Mononuclear cell (primary cell): ENCODE results near the gene TMEM17. TPM values are rescaled to one million over a fixed set of nuclear protein-coding genes. Genes with fewer than 3 reads are reported as not detected.

Source experiments
- H3K27me3 ChIP-seq: 2 replicates; pipeline ENCODE4 v1.6.0; 2011; ENCODE audit warnings: low read length, control low read depth; ENCODE audit not compliant: insufficient read depth
- H3K4me1 ChIP-seq: 2 replicates; pipeline ENCODE4 v1.5.1; 2011; ENCODE audit warnings: mild to moderate bottlenecking, low read length, control low read depth; ENCODE audit not compliant: insufficient read depth
- H3K4me3 ChIP-seq: 2 replicates; pipeline ENCODE4 v1.5.1; 2011; ENCODE audit warnings: mild to moderate bottlenecking, low read length, moderate library complexity
- H3K9me3 ChIP-seq: 2 replicates; pipeline ENCODE4 v1.5.1; 2011; ENCODE audit warnings: low read depth, mild to moderate bottlenecking, control low read depth, low read length
- total RNA-seq: library from RNA; depleted of rRNA; stranded (reverse); fragments of >200 nt; gene quantifications from one replicate; pipeline ENCODE4 v1.2.3, GENCODE V29; 2012

The TMEM17 gene
- total RNA-seq, 1 donor: 0.21 TPM

DNA sequence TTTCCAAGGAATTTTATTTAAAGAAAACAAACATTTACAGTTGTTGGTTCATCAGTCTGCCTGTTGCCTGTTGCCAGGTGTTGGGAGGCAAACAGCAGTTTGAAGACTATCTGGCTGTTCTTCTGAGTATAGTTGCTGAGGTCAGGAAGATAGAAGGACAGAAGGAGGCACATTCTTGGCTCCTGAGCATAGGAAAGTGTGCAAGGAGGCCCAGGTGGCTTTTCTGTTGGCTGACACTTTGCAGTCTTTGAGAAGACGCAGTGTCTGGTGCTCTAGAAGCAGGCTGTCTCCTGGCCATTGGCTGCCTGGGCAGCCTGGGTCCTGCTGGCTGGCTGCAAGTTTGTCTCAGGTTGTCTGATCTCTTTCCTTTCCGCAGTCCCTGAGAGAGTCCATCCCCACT, 36.4 kb downstream of the TMEM17 start:
- no peak overlapping the region for H3K4me3 ChIP-seq
- no peaks in the 10 kb centered on the region for H3K27me3 ChIP-seq
- H3K4me1 ChIP-seq: no peaks in the 10 kb centered on the region
- no peaks in the 10 kb centered on the region for H3K9me3 ChIP-seq

DNA sequence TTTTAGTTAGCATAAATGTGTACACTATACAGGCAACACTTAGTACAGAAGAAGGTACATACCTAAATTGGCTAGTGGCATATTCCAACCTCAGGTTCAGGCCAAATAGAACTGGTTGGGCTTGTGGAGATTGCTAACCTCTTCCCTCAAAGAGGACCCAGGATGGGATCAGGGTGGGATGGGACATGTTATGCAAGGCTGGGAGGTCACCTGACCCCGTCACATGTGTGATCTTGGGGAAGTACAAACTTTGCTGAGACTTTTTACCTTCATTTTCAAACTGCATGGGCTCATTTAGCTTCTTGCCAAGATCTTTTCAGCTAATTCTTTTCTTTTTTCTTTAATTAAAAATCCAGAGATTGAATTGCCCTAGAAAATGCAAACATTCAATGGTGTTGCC, 36.9 kb downstream of the TMEM17 start:
- H3K4me1 ChIP-seq: no peaks in the 10 kb centered on the region
- no peak overlapping the region for H3K4me3 ChIP-seq
- no peaks in the 10 kb centered on the region for H3K27me3 ChIP-seq
- H3K9me3 ChIP-seq: no peaks in the 10 kb centered on the region

DNA sequence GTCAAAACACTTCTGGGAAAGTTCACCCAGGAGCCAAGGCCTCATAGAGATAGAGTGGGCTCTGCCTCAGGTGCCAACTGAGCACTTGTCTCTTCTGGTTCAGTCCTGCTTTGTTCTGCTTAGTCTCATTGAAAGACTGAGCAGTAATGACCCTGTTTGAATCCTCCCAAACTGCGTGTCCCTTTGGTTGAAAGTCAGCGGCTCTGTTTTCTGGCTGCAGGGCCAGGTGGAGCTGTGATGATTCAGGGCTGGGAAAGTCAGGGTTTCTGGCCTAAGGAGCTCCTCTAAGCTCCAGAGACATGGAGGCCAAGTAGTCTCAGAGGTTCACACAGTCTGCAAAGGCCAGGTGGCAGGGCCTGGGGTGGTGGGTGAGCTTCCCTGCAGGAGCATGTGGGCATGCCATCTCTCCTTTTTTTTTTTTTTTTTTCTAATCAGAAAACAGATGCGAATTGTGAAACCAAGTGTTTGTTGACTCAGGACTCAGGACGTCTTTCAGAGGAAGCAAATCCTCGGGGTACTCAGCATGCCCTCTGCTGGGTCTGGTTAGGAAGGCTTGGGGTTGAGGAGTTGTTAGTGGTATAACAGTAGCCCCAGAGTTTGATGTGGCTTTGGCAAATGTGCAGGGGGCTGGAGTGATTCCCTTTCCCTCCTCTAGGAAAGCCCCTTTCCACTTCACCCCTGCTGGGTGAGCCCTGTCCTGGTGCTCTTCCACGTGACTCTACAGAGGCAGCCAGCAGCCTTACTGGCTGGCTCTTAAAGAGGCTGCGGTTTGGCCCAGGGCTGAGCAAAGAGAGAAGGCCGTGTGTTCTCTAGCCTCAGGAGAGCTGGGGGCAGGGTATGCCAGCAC, 38.3 kb downstream of the TMEM17 start:
- H3K4me3 ChIP-seq: no peak overlapping the region
- no peaks in the 10 kb centered on the region for H3K4me1 ChIP-seq
- H3K9me3 ChIP-seq: no peaks in the 10 kb centered on the region
- H3K27me3 ChIP-seq: no peaks in the 10 kb centered on the region

DNA sequence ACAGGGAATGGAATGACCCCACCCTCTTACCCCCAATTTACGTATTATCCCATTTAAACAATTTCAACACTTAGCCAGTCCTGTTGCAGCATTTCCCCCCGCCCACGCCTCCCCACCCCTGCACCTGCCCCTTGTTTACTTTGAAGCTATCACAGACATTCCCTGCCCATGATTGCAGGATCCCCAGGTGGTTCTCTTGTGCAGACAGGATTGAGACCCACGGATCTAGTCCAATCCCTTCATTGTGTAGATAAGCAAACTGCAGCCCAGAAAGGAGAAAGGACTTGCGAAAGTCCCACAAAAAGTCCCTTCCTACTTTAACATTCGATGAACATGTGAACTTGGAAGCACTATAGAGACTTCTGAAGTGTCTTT, 38.9 kb downstream of the TMEM17 start:
- H3K4me3 ChIP-seq: no peak overlapping the region

DNA sequence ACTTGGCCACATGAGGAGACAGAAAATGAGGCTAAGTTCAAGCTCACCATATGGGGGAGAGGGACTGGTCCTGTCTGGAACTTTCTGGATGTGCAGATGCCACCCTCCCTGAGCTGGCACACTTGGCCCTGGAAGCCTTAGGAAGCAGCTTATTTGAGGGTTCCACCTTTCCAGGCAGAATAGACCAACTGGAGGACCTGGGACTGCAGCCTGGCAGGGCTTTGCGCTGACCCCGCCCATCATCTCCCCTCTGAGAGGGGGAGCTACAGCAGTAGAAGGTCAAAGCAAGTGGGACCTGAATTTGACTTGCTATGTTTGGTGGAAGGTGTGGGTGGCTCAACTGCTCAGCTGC, 39.5 kb downstream of the TMEM17 start:
- Histone ChIP-seq H3K4me3 (no peak overlapping the region), H3K27me3 (no peaks in the 10 kb centered on the region), H3K4me1 (no peaks in the 10 kb centered on the region), H3K9me3 (no peaks in the 10 kb centered on the region)

More for the DNA sequence above, 38.9 kb downstream of the TMEM17 start:
- Histone ChIP-seq H3K27me3 (no peaks in the 10 kb centered on the region), H3K9me3 (no peaks in the 10 kb centered on the region), H3K4me1 (no peaks in the 10 kb centered on the region)

DNA sequence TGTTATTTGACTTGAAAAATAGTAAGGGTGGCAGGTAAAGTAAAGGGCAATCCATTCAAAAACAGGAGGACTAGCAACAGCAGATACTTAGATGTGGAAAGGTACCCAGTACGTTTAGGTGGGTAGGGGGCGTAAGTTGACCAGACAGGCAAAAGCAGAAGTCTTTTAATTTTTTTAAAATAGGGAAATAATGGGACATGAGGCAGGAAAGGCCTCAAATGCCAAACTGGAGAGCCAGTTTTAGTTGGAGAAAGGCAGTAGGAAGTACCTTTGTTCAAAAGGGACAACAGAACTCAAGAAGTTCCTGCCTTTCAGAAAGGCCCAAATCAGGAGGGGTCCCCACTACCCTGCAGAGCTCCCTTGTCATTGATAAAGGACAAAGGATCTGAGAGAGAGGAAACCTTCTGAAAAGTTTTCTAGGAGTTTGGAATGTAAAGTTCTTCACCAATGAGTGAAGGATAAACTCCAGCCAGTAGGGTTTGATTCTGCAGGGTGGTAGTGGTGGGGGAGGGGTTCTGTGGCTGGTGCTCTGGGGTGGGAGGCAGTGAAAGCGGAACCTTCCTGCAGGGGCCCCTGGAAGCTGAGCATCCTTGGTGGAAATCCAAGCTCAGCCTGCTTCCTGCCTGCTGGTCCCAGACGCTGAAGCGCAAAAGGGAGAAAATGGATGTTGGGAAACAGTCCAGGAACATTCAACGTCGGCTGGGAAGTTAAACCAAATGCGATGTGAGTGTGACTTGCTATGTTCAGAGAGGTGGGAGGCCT, 40.1 kb downstream of the TMEM17 start:
- H3K4me3 ChIP-seq: no peak overlapping the region
- H3K9me3 ChIP-seq: no peaks in the 10 kb centered on the region
- H3K4me1 ChIP-seq: no peaks in the 10 kb centered on the region
- H3K27me3 ChIP-seq: no peaks in the 10 kb centered on the region

DNA sequence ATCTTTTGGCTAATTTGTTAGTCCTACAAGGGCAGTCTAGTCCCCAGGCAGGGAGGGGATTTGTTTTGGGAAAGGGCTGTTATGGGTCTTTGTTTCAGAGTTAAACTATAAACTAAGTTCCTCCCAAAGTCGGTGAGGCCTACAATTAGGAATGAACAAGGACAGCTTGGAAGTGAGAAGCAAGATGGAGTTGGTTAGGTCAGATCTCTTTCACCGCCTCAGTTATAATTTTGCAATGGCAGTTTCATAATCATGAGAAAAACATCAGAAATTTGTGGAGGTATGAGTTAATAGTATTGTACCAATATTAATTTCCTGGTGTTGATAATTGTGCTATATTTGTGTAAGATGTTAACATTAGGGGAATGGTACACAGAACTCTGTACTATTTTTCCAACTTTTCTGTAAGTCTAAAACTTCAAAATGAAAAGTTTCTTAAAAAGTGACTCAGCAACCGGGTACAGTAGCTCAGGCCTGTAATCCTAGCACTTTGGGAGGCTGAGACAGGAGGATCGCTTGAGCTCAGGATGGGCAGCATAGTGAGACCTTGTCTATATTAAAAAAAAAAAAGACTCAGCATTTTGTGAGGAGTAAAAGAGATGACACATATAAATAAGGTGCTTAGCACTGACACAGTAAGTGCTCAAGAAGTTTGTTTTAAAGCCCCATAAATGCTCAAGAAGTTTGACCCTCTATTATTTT, 40.8 kb downstream of the TMEM17 start:
- Histone ChIP-seq H3K4me3 (no peak overlapping the region), H3K9me3 (no peaks in the 10 kb centered on the region), H3K4me1 (no peaks in the 10 kb centered on the region), H3K27me3 (no peaks in the 10 kb centered on the region)

DNA sequence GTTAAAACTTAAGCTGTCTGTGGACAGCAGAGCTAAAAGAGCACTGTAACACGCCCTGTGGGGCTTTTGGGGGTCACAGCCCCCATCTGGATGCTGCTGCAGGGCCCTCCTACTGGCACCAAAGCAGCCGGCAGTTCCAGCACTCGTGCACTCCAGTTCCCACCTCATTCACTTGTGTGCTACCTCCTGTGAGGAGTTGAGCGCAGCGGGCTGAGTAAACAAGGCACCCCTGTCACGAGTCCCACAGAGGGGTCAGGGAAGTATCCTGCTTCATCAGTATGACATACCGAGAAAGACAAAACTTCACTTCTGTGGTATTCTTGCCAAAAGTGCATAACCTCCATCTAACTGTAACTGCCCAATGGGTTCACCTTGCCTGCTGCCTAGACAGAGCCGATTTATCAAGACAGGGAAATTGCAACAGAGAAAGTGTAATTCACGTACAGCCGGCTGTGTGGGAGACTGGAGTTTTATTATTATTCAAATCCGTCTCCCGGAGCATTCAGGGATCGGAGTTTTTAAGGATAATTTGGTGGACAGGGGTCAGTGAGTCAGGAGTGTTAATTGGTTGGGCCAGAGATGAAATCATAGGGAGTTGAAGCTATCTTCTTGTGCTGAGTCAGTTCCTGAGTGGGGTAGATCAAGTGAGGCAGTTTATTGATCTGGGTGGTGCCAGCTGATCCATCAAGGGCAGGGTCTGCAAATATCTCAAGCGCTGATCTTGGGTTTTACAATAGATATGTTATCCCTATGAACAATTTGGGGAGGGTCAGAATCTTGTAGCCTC, 41.6 kb downstream of the TMEM17 start:
- no peaks in the 10 kb centered on the region for H3K27me3 ChIP-seq
- no peak overlapping the region for H3K4me3 ChIP-seq
- no peaks in the 10 kb centered on the region for H3K4me1 ChIP-seq
- no peaks in the 10 kb centered on the region for H3K9me3 ChIP-seq

DNA sequence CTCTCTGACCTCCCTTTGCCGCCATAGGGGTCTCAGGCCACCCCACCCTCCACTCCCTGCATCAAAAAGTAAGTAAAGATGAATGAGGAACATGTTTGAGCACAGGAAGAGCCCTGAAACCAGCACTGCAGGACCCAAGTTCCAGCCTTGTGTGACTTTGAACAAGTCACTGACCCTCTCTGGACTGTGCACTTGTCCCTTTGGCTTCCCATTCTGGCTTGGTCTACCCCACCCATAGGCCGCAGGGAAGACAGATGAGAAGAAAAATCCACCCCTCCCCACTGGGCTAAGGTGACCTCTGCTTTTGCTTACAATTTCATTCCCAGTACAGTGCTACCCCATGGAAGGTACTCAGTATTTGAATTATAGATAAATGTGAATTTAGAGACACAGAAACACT, 43.8 kb downstream of the TMEM17 start:
- Histone ChIP-seq H3K4me3 (no peak overlapping the region), H3K27me3 (no peaks in the 10 kb centered on the region), H3K4me1 (peaks cover 2% of the 10 kb centered on the region), H3K9me3 (no peaks in the 10 kb centered on the region)

DNA sequence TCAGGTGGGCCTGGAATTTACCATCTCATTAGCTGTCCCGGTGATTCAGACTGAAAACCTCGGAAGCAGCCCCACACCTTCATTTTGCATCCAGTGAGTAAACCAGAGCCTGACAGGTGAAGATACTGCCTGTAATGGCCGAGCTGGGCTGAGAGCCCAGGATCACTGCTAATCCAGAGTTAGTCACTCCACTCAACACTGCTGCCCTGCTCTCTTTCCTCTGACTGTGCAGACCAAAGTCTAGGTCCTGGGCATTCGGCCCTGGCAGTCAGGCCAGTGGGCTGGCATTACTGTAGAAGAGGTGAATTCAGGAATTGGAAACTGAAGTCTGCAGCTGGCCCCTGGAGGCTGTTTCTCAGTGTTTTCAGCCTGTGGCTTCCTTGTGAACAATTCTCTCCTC, 44.3 kb downstream of the TMEM17 start:
- Histone ChIP-seq H3K4me3 (no peak overlapping the region), H3K9me3 (no peaks in the 10 kb centered on the region), H3K27me3 (no peaks in the 10 kb centered on the region), H3K4me1 (peaks cover 7% of the 10 kb centered on the region)

DNA sequence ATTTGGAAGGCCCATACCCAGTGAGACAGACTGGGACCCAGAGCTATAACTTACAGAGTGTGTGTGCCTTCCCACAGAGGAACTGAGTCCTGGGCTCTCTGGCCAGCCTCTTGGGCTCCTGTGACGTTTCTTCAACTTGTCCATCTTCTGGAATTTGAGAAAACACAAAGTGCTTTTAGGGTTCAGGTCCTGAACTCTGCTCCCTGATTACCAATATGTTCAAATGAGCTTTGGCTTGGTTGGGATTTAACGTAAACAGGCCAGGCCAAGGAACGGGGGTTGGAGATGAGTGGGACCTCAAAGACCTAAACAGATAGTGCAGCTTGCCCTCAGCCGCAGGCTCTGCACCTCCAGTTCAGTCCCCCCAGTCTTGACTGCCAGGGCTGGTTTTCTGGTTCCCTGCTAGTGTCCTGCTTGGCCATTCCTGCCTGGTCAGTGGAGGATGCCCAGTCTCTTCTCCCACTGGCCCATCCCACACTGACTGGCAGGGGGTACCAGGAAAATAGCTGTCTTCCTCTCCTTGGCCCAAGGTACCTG, 44.9 kb downstream of the TMEM17 start:
- Histone ChIP-seq H3K9me3 (no peaks in the 10 kb centered on the region), H3K27me3 (no peaks in the 10 kb centered on the region), H3K4me1 (peaks cover 9% of the 10 kb centered on the region)

DNA sequence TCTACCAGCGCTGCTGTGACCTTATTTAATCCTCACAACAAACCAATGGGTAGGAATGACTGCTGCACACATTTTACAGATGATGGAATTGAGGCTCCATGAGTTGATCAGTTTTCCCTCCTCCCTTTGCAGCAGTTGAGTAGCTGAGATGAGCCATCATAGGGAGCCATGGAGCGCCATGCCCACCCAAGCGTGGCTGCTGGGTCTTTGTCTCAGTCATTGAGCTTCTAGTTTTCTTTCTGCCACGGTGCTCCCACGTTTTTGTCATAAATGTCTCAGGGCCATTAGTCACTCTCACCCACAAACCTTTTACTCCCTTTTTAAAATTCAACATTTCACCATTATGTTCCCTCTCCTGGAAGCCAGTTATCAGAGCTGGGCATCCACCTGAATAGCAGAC, 45.8 kb downstream of the TMEM17 start:
- H3K4me3 ChIP-seq: no peak overlapping the region
- no peaks in the 10 kb centered on the region for H3K9me3 ChIP-seq
- H3K27me3 ChIP-seq: no peaks in the 10 kb centered on the region
- peaks cover 9% of the 10 kb centered on the region for H3K4me1 ChIP-seq

More for the DNA sequence above, 44.9 kb downstream of the TMEM17 start:
- H3K4me3 ChIP-seq: no peak overlapping the region

DNA sequence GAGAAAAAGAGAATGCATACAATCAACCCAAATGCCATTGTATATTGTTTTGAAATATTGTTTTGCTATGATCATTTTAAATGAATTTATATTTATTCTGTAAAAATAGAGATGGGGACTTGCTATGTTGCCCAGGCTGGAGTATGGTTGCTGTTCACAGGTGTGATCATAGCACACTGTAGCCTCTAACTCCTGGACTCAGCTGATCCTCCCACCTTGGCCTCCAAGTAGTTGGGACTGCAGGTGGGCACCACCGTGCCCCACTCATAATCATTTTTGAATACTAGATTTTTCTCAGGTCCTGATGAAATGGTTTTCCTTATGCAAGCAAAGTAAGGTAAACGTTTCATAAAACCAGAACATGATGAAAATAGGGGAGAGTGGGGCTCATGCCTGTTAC, 46.3 kb downstream of the TMEM17 start:
- peaks cover 9% of the 10 kb centered on the region for H3K4me1 ChIP-seq
- no peak overlapping the region for H3K4me3 ChIP-seq
- no peaks in the 10 kb centered on the region for H3K9me3 ChIP-seq
- H3K27me3 ChIP-seq: no peaks in the 10 kb centered on the region

DNA sequence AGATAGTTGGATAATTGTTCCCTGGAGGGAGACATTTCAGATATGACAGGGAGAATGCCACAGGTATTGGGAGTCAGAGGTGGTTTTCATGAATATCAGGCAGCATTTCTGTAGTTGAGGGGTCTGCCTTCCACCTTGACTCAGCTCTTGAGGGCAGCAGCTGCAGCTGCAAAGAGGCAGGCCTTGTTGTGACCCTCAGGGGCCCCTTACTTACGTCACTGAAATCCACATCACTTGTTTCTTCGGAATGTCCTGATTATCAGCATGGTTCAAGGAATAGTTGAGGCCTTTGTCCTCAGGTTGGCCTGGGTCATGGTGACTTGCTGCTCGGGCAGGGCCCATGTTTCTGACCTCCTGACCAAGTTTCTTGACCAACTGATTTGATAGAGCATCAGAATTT, 46.9 kb downstream of the TMEM17 start:
- H3K9me3 ChIP-seq: no peaks in the 10 kb centered on the region
- no peak overlapping the region for H3K4me3 ChIP-seq
- peaks cover 9% of the 10 kb centered on the region for H3K4me1 ChIP-seq

More for the DNA sequence above, 46.9 kb downstream of the TMEM17 start:
- H3K27me3 ChIP-seq: no peaks in the 10 kb centered on the region
